Activated T-cell treated with anti-CD3 and anti-CD28 coated beads for 24 hours (primary cell): ENCODE measurements around the gene TBC1D7.

ENCODE experiments used
- DNase-seq: peaks from one replicate; pipeline ENCODE4 v3.0.0-alpha.2; 2020; ENCODE audit warnings: low read depth

Gene TBC1D7

GRCh38 chr6:13294499-13295069, 33.8 kb downstream of the TBC1D7 start:
- no peak for DNase-seq

GRCh38 chr6:13292774-13293173, 35.6 kb downstream of the TBC1D7 start:
- no peak for DNase-seq

DNA sequence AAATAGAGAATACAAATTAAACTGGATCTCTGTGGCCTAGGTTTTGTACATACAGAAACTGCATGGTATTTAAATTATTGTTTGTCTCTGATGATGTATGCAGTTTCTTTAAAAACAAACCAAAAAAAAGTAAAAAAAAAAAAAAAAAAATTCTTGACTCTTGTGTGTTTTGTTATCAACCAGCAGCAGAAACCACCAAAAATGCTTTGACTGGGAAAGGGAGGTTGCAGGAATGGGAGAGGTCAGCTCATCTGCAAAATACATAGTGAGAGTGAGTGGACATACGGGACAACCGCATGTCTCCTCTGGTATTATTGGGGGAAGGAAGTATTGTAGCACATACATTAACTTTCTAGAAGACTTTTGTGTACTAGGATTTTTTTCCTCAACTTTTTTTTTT, 38.0 kb downstream of the TBC1D7 start:
- no peak for DNase-seq

DNA sequence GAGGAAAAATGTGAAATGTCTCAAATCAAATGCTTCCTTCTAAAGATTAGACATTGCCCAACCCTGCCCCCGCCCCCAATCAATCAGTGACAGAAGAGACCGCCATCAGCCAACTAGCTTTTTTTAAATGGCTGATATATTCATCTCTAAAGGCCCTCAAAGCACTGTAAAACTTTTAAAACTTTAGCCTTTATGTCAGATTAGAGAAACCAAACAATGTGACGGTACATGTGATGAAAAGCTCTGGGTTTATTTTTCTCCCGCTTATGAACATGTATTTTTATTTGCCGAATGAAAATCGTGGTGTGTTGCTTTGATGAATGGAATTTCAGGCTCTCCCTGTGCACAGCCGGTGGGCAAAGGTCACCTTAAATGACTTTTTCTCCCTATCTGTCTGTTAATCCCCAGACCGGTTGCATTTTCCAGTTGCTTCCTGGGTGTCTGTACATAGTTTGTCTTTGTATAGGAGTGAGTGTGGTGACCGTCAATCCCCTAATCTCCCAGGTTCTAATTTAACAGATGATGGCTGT, 38.5 kb downstream of the TBC1D7 start:
- no peak for DNase-seq

DNA sequence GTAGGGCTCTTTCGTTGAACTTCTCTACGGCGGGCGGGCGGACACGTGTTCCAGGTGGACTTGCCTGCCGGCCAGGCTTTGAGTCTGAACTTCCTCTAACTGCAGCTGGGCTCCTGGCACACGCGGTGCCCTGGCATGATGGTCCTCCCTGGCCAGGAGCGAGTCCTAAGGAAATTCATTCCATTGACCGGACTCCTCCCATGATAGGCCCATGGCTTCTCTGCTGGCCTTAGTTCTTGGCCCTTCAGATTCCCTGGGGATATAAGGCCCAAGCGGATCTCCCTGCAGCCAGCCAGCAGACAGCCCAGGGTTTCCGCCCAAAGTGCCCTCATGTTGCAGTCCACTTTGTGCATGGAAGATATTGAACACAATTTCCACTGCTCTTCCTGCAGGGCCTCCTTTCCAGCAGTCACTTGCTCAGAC, 39.4 kb downstream of the TBC1D7 start:
- no peak for DNase-seq

DNA sequence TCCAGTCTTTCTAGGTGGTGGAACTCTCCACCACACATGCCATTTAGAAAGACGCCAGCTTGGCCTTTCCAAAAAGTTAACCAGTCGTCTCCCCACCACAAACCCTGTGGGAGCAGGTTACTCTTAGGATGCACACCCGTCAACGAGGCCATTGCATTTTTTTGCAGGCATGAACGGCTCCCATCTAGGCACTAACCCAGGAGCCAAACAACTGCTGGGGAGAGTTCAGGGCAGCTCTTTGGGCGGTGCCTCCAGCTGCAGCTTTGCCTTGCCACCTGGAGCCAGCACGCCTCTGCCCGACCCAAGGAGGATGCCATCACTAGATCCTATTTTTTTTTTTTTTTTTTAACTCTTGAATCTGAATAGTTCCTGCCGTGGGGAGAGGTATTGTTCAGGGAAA, 39.9 kb downstream of the TBC1D7 start:
- no peak for DNase-seq

DNA sequence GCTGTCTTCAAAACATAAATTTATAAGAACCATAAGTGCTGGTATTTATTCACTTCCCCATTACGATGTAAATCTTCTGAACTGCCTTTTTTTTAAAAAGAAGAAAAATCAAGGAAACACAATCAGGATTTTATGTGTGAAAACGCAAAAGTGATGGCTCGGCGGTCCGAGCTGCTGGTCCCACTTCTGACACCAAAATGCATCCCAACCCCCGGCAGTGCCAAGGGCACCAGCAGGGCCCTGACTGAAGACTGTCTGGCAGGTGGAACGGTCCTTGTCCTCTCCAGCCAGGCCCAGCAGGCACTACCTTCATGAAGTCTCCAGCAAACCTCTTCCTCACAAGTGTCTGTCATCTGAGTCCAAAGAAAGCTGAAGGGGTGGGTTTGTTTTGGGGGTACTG, 41.2 kb downstream of the TBC1D7 start:
- no peak for DNase-seq

GRCh38 chr6:13286181-13286580, 42.2 kb downstream of the TBC1D7 start:
- DNase-seq, result no peak

- no peak for DNase-seq
Observed at GRCh38 chr6:13285705-13286104, 42.6 kb downstream of the TBC1D7 start.

DNA sequence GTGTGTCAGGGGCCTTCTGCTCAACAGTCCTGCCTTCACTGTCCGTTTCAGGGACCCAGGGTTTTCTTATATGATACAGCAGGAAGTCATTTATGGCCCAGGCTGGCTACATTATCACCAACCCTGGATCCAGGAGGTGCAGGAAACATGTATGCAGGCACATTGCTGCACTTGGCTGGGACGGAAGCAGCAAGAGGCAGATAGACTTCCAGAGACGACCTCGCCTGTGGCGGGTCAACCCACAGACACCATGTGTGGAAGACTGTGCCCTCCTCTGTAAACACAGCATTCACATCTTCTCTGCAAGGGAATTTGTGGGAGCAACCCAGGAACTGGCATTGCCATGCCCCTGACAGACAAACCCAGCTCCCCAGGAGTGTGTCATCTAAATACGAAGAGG, 43.7 kb downstream of the TBC1D7 start:
- no peak for DNase-seq

- DNase-seq, result no peak
Observed at GRCh38 chr6:13283331-13283730, 45.0 kb downstream of the TBC1D7 start.

GRCh38 chr6:13282393-13283069, 45.8 kb downstream of the TBC1D7 start:
- no peak for DNase-seq

DNA sequence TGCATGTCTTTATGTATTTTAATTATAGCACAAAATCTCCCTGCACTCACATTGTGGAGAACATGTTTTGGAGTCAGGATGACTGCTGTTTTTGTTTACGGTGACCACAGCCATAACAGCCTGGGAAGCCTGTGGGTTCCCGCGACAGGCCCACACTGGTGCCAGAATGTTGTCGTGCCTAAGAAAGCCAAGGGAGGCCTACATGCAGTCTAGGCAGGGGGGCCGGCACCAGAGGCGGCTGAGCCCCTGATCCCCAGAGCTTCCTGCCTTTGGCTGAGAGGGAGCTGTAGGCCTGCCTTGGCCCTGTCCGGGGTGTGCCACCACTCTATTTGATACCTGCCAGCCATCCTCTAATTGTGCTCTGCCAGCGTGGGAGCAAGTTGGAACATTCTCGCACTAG, 46.7 kb downstream of the TBC1D7 start:
- DNase-seq, result no peak

DNA sequence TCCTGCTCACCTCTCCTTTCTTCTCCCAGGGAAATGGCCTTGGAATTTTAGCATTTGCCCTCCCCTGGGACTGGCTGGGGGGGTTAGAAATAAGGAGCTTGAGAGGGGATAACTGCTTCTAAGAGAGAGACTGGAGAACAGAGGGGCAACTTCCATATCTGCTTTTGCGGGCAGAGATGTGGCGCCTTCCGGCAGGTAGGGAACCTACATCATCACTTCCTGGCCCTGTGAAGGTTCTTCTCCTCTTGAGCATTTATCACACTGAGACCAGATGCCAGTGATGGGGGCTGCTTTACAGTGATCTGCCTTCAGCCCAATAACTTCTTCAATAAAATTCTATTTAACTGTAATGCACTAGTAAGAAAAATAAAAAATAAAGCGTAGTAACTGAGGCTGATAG, 48.1 kb downstream of the TBC1D7 start:
- no peak for DNase-seq

- DNase-seq, result no peak
Observed at GRCh38 chr6:13278991-13279390, 49.3 kb downstream of the TBC1D7 start.

DNA sequence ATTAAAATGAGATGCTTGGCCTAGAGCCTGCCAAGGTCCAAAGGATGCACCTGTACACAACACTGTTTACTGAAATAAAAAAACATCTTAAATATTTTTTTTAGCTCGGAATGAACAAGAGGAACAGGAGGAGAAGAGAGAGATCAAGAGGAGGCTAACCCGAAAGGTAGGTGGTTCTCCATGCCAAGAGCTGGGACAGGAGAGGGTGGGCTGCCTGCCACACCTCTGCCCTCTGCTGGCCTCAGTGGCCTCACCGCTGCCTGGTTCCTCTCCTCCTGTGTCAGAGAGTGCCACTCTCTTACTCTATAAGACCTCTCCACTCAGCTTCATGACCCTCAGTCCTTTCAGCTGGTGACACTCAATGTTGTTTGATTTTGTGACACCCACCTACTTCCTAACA, 50.2 kb downstream of the TBC1D7 start:
- no peak for DNase-seq

- no peak for DNase-seq
Observed at GRCh38 chr6:13277231-13277630, 51.1 kb downstream of the TBC1D7 start.

DNA sequence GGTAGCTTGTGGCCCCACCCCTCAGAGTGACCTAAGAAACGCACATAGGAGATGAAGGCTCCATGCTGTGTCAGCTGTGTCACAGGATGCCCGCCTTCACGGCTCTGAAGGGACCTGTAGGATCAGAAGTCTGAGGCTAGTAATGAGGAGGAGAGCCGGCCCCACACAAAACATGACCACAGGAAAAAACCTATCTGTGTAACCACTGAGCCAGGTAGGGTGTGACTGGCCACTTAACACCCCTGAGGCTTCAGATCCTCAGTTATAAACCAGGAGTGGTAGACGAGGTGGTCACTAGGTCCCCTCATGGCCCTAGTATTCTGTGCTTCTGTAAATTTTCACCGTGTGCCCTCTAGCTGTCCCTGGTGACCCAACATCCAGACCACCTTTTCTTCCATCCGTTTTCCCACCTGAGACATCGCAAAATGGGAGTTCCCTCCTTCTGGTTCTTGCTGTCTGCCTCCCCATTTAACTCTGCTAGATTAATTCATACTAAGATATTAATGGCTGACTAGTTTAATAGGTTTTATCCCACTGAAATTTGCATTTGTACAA, 52.8 kb downstream of the TBC1D7 start:
- no peak for DNase-seq

GRCh38 chr6:13274707-13275434, 53.5 kb downstream of the TBC1D7 start:
- DNase-seq, result no peak

- DNase-seq, result peak; percentile 47
Observed at GRCh38 chr6:13273931-13274706, 54.2 kb downstream of the TBC1D7 start.

DNA sequence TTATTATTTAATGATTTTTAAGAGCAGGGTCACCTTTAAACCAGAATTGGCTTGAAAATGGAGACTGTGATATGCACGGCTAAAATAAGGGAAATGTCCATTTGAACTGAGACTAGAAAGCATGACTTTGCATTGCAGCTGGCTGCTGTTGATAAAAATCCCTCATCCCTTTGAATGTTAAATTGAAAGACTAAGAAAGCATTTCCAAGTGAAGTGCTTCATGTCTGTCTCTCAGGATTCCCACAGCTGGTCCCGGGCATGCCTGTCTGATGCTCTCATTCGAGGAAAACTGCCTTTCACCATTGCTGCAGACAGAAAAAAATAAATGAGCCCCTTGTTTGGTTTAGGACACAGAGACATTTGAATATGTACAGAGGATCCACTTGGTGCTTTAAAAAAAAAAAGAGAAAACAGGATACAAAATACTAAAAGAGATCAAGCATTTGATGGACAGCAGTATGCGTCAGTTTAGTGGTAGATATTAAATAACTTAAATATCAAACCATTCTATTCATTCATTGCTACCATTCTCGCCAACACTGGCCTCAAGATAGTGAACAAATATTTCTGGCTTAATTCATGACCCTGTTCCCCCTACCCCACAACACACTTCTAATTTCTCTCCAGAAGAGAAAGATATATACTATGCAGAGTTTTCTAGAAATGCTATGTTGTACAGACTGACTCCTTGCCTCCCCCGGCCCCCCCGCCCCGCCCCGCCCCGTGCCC, 55.0 kb downstream of the TBC1D7 start:
- DNase-seq, result no peak
